GM19438 (cell line): ENCODE measurements around the gene ZBTB49.

Experiments used
- ATAC-seq: cut with Tn5 transposase; IDR thresholded peaks from one replicate; pipeline ENCODE4 v1.9.1; 2021; ENCODE audit warnings: low read depth; ENCODE audit not compliant: unreplicated experiment

The ZBTB49 gene

DNA sequence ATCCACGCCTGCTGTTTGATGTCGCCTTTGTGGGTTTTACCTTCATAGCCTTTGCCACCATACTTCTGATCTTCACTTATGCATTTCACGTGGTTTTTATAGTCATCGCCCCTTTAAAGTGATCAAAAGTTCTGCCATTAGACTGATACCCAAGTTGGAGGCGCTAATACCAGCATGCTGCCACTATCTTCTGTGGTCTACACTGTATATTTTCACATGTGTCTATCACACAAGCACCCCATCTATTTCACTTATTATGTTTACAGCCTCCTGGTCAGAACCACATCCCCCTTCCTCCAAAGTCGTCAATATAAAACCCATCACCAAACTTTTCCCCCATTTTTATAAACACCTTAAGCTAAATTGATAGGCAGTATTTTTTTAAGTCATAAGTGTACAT lies 8.3 kb upstream of the ZBTB49 start:
- ATAC-seq: no peak

DNA sequence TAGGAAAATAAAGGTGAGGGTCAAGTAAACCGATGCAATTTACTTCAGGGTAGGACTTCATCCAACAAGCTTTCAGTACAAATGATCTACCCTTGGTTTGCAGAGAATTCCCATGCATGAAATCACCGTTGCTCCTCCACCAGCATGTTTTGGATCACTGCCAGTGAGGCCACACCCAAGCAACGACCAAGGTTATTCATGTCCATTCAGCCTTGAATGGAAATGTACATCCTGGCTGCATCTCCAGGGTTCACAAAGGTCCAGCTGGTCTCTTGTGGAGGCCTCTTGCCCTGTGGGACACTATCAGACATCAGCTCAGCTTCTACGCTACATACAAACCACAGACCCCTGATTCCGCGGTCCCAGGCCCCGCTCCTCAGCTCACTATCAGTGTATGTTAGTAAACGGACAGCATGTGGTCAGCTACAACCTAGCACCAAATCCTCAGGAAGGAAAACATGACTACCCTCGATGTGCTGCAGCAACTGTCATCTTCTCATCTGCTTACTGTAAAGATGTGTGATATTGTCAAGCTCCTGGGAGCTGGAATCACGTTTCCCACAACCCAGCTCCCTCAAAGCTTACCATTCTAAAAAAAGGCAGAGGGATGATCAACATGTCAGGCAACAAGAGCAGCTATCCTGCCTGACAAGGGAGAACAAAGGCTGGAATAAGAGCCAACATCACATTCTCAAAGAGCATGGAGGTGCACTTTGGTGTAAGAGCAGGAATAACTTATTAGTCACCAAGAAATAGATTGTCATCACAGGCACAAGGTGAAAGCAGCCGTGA lies 5.0 kb upstream of the ZBTB49 start:
- no peak for ATAC-seq

DNA sequence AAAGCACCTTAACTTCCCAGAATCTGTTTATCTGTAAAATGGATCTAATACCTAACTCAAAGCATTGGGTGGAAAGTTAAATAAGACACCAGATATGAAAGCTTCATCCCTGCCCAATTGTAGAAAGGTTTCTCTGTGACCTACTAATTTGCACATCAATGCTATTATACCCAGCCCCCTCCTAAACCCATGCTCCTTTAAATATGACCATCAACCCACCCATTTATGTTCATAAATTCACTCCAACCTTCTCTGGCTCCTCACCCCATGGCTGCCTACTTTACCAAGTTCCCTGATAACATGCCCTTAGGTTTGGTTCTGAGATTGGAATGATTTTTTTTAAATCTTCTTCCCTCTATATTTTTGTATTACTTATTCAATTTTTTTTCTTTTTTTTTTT lies 2.0 kb upstream of the ZBTB49 start:
- no peak for ATAC-seq

DNA sequence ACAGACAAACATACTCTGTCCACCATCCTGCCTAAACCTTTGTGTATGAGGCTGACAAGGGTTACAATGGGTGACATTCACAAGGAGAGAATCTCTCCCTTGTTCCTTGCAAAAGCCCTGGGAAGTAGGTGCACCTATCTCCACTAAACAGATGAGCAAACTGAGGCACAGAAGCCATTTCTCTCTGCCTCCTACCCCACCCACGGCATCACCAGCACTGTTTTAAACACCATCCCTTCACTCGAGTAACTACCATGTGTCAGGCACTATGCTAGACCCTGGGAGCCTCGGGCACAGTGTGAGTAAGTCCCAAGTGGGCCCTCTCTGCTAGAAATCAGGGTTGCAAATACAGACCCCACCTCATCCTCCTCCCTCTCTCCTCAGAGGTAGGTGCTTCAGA lies 996 bp upstream of the ZBTB49 start:
- no peak for ATAC-seq

DNA sequence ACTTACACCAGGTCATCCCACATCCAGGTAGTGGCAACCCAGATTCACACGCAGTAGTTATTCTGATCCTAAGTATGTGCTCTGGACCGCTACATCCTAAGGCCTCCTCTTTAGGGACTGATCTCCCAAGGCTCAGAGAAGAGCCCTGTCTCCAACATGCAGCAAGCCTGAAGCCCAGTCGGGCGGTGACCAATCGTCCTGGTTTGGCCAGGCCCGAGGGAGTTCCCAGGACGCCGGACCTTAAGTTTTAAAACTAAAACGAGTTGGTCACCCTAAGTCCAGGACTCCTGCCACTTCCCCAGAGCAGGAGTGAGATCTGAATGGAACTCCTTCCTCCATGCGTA lies 482 bp upstream of the ZBTB49 start:
- peak; percentile 27 for ATAC-seq

DNA sequence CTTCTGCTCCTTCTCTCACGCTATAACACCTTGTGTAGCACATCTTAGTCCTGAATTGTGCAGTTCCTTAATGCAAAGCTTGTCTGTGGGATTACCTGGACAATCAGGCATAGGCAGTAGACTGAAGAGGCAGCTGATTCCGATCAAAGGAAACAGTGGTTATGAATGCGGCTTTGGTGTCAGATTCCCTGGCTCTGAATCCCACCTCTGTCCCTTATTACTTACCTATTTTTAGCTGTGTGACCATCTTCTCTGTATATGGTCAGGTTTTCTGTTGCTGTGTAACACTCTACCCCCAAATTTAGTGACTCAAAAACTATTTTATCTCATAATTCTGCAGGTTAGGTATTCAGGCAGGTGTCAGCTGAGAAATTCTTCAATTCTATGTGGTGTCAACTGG lies 3.2 kb downstream of the ZBTB49 start:
- no peak for ATAC-seq

DNA sequence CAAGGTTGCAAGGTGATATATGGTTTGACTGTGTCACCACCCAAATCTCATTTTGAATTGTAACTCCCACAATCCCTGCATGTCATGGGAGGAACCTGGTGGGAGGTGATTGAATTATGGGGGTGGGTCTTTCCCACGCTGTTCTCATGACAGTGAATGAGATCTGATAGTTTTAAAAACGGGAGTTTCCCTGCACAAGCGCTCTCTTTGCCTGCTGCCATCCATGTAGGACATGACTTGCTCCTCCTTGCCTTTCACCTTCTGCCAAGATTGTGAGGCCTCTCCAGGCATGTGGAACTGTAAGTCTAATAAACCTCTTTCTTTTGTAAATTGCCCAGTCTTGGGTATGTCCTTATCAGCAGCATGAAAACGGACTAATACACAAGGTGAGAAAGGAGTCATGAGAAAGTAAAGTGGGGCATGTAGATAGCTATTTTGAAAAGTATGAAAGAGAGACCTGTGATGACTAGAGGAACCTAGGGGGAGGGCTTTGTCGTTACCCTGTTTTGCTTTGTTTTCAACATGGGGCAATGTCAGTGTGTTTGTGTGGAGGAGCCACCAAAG lies 6.3 kb downstream of the ZBTB49 start:
- no peak for ATAC-seq

DNA sequence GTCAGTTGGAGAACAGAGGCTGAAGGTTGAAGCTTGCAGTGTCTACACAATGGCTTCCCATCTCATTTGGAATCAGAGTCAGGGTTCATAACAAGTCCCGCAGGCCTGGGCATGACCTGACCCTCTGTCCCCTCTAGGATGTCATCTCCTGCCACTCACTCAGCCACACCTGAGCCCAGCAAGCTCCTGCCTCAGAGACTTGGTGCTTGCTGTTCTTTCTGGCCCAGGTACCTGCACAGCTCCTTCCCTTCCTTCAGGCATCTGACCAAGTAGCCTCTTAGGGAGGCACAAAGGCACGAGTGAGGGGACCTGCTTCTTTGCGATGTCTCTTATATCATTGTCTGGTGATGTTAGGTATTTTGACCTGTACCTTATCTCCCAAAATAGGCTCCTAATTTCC lies 9.0 kb downstream of the ZBTB49 start:
- no peak for ATAC-seq

DNA sequence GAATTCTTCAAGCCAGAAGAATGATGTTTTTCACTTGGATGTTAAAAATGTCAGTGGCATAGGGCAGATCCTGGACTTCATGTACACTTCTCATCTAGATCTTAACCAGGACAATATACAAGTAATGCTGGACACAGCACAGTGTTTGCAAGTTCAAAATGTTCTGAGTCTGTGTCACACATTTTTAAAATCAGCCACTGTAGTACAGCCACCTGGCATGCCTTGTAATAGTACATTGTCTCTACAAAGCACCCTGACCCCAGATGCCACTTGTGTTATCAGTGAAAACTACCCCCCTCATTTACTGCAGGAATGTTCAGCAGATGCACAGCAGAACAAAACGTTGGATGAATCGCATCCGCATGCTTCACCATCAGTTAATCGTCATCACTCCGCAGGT lies 11.9 kb downstream of the ZBTB49 start:
- no peak for ATAC-seq

DNA sequence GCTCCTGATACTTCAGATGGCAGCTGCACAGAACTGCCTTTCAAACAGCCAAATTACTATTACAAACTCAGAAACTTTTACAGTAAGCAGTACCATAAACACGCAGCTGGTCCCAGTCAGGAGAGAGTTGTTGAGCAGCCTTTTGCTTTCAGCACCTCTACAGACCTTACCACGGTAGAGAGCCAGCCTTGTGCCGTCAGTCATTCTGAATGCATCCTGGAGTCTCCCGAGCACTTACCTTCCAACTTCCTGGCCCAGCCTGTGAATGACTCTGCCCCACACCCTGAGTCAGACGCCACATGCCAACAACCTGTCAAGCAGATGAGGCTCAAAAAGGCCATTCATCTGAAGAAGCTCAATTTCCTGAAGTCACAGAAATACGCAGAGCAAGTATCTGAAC lies 12.4 kb downstream of the ZBTB49 start:
- ATAC-seq: no peak

DNA sequence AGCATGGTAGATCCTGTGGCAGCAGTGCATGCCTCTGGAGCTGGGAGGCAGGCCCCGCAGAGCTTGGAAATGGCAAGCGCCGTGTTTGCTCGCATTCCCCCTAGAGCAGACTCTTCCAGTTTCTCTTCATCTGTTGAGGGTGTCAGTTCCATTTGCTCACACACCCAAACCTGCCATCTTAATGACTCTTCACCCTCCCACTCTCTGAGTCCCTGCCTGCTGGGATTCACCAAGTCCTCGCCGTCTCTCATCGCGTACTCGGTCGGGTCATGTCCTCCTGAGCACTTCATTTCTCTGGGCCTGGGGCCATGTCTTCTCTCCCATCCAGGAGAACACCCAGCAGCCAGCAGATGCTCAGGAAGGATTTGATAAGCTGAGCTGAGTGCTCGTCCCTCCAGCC lies 16.9 kb downstream of the ZBTB49 start:
- no peak for ATAC-seq

DNA sequence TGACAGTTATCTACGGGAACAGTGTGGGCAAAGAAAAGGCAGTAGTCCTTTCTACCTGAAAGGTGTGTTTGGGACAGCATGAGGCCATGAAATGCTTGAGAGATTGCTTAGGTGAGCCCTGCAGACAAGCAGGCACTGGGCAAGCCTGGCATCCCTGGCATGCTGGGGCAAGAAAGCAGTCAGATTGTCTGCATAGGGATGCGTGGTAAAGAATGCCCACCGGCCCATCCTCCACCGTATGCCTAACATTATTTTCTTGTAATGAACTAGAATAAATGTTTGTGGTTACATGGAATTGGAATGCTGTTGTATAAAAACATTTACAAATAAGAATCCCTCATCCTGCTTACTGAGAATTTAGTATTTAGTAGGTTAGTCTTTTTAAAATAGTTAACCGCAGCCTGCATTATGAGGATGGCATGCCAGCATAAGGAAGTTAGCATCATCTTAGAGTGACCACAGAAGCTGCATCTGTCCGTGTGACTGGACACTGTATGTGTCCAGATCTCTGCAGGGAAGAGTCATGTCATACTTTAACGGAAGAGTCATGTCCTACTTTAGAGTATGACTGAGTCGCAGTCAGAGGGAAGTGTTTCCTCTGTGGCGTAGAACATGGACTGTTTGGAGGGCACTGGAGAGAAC lies 18.9 kb downstream of the ZBTB49 start:
- ATAC-seq: no peak

DNA sequence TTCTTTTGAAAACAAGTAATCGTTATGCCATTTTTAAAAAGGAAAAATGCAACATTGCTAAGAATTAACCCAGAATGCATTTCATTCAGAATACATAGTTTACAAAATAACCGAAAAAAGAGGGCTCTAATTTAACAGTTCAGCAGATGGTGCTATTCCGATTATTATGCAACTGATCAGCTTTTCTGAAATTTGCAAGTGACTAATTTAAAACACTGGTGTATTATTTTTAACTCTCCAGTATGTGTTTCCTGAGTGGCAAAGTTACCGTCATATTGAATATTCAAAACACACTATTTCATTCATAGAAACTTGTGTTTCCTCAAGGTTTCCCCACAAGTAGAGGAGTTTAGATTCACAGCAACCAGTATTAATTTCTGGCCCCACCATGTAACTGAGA lies 21.1 kb downstream of the ZBTB49 start:
- no peak for ATAC-seq

DNA sequence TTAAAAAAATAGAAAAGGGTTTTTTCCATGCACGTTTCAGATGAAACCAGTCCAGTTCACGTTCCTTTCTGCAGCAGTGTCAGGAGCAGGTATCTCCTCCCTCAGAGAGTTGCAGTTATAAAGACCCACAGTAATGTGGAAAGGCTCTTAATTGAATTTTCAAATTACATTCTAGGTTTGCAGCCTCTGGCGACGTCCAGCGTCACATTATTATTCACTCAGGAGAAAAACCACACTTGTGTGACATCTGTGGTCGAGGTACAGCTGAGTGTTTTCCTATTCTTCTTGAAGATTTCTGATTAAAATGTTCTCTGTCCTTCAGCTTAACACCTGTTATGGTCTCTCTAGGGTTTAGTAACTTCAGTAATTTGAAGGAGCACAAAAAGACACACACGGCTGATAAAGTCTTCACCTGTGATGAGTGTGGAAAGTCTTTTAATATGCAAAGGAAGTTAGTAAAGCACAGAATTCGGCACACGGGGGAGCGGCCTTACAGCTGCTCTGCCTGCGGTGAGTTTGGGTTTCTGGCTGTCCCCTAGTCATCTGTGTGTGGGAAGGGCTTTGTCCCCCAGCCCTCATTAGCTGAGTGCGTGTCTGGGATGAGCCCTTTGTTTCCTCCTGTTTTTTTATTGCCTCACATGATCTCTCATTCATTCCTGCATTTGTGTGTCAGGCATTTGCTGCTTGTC lies 25.6 kb downstream of the ZBTB49 start:
- no peak for ATAC-seq

DNA sequence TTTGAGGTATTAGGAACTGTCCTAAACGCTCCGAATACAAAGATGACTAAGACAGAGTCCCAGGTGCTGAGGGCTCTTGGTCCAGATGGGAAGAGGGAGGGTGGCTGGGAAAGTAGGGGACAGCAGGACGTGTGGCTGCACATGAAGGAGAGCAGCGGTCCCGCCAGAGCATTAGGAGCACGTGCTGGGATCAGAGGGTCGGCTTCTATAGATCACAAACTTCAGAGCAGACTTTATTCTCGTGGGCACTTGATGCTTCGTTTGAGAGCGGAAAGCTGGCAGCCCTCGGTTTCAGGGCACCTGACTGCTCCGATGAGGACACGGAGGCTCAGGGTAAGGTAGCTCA lies 26.1 kb downstream of the ZBTB49 start:
- ATAC-seq: no peak

DNA sequence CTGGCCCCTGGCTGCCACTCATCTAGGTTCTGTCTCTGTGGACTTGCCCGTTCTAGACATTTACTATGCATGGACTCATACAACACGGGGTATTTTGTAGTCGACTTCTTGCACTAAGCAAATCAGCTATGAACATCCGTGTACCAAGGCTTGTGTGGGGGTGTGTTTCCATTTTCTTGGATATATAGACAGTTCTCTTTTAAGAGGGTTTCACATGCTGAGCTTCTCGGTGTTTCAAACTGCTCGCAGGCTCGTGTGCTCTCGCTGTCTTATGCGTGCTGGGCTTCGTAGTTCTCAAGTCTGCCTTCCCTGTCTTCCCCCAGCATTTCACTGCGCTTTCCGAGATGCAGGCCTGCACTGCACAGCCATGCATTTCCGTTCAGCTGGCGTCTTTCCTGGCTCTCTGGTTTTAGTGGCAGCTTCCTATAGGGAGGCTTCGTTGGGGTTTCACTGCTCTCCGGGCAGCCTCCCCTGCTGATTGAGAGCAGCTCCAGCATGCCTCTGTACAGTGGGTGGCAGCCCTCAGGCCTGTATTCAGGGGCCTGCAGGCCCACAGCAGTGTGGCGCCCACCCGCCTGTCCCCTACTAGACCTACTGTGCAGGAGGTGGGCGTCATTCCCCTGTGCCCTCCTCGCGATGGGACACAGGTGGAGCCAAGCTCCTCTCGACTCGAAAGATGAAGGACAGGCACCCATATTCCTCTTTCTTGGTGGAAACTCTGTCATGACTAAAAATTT lies 27.6 kb downstream of the ZBTB49 start:
- ATAC-seq: no peak

DNA sequence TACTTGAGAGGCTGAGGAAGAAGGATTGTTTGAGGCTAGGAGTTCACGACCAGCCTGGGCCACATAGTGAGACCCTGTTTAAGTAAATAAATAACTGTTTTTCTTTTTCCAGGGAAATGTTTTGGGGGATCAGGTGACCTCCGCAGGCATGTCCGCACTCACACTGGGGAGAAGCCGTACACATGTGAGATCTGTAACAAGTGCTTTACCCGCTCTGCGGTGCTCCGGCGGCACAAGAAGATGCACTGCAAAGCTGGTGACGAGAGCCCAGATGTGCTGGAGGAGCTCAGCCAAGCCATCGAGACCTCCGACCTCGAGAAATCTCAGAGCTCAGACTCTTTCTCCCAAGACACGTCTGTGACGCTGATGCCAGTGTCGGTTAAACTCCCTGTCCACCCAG lies 30.5 kb downstream of the ZBTB49 start:
- no peak for ATAC-seq

DNA sequence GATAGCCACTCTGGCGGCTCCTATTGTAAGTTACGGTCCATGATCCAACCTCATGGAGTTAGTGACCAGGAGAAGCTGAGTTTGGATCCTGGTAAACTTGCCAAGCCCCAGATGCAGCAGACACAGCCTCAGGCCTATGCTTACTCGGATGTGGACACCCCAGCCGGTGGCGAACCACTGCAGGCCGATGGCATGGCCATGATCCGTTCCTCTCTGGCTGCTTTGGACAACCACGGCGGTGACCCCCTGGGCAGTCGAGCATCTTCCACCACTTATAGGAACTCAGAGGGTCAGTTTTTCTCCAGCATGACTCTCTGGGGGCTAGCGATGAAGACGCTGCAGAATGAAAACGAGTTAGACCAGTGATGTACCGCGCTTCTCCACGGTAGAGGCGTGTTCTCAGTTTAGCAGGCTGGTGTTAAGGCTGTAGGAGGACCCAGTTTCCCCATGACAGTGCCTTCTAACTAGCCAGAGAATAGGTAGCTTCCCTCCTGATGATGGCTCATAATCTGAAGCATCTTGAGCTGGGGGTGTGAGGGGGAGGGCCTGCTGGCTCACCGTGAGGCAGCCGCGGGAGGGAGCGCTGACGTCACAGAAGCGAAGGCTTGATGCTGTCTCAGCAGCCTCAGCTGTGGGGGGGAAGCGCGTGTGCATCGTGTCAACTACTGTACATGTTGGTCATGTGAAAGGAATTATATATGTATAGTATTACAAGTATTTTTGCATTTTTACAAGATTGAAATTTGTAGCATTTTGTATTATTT lies 31.1 kb downstream of the ZBTB49 start:
- no peak for ATAC-seq

DNA sequence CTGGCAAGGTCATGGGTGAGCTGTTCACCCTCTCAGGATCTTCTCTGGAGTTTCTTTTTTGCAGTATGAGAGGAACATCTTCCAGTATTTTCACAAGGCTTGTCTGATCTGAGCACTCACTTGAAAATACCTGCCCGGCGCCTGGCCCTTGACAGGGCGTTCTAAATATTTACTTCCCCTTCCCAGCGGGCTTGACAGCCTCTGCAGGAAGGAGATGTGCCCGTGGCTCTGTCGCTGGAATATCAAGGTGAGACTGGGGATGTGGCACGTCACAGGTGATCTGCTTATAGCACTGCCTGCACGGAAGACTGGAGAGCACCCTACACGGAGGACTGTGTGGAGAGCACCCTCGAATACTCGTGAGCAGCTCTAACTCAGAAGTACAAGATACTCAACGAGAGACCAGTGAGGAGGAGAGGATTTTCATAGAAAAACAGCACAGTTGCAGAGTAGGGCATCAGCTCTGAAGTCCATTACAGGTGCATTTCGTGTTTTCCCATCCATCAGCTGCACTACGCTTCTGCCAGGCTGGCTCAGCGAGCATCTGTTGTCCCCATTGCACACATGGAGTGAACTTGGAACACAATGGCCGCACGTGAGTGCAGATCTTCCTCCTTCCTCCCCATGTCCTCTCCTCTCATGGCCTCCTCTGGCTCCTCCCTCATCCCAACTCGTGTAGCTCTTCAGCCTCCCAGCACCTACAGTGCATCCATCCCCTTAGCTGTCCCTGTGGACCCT lies 32.1 kb downstream of the ZBTB49 start:
- ATAC-seq: no peak
